HG03025 (cell line): Measurements from ENCODE around the gene CD151.

Experiments
- ATAC-seq: cut with Tn5 transposase; IDR thresholded peaks from one replicate; pipeline ENCODE4 v1.9.1; 2021; ENCODE audit warnings: mild to moderate bottlenecking, moderate library complexity; ENCODE audit not compliant: unreplicated experiment, low FRiP score

Gene CD151

GRCh38 chr11:832529-833113 is at the start of gene CD151:
Gene CD151, plus strand, starts transcription at chr11:832952. Its CDS starts 3,118 bp downstream, at chr11:836070.
- ATAC-seq, result no peak

GRCh38 chr11:783581-784015 is 49.2 kb upstream of the CD151 start:
- ATAC-seq, result no peak

GRCh38 chr11:786235-787083 is 46.3 kb upstream of the CD151 start:
- ATAC-seq, result no peak

GRCh38 chr11:787084-787675 is 45.6 kb upstream of the CD151 start:
- no peak for ATAC-seq

GRCh38 chr11:788009-788640 is 44.6 kb upstream of the CD151 start:
- ATAC-seq, result no peak

- no peak for ATAC-seq
Measured at GRCh38 chr11:788953-789940, 43.5 kb upstream of the CD151 start.

- ATAC-seq, result no peak
Measured at GRCh38 chr11:789943-790342, 42.8 kb upstream of the CD151 start, which contains the start of gene CEND1. Gene CEND1, minus strand, starts transcription at chr11:790090. Its CDS starts 1,514 bp downstream, at chr11:788576.

GRCh38 chr11:790721-791564 is 41.8 kb upstream of the CD151 start:
- no peak for ATAC-seq

- no peak for ATAC-seq
Measured at GRCh38 chr11:791658-792534, 40.9 kb upstream of the CD151 start.

- ATAC-seq, result no peak
Measured at GRCh38 chr11:792535-792821, 40.3 kb upstream of the CD151 start.

- ATAC-seq, result no peak
Measured at GRCh38 chr11:792873-793272, 39.9 kb upstream of the CD151 start.

- no peak for ATAC-seq
Measured at GRCh38 chr11:793556-793955, 39.2 kb upstream of the CD151 start.

- ATAC-seq, result no peak
Measured at GRCh38 chr11:794013-794765, 38.6 kb upstream of the CD151 start.

GRCh38 chr11:794766-795633 is 37.8 kb upstream of the CD151 start:
- no peak for ATAC-seq

GRCh38 chr11:795634-796564 is 36.9 kb upstream of the CD151 start:
- ATAC-seq, result no peak
